GM23338 (cell line): ENCODE measurements around the gene POLA1. TPM values are rescaled to one million over a fixed set of nuclear protein-coding genes. Genes with fewer than 3 reads are reported as not detected.

Source experiments
- ATAC-seq: fragments of 200-7000 bp; cut with Tn5 transposase; 3 replicates; pipeline ENCODE4 v1.9.1; 2020
- DNase-seq: peaks from one replicate; pipeline ENCODE4 v3.0.0-alpha.2; 2015; ENCODE audit warnings: low spot score
- H2AFZ ChIP-seq: fragments of 200-600 bp; sonication (generic); 2 replicates; pipeline ENCODE4 v1.8.0; 2016; ENCODE audit warnings: antibody characterized with exemption, mild to moderate bottlenecking, moderate library complexity
- H3F3A ChIP-seq: fragments of 200-600 bp; sonication (generic); replicated peaks from 2 replicates; pipeline ENCODE4 v1.8.0; 2017; ENCODE audit warnings: antibody characterized with exemption, mixed run types, low read depth
- H3K27ac ChIP-seq: fragments of 200-600 bp; sonication (generic); 2 replicates; pipeline ENCODE4 v1.6.1; 2016; ENCODE audit warnings: low read depth
- H3K27me3 ChIP-seq: fragments of 200-600 bp; sonication (generic); 2 replicates; pipeline ENCODE4 v1.8.0; 2016; ENCODE audit warnings: mild to moderate bottlenecking, mixed run types, moderate library complexity; ENCODE audit not compliant: insufficient read depth
- H3K36me3 ChIP-seq: fragments of 200-600 bp; sonication (generic); 2 replicates; pipeline ENCODE4 v1.8.0; 2016; ENCODE audit warnings: mild to moderate bottlenecking; ENCODE audit not compliant: insufficient read depth
- H3K4me1 ChIP-seq: fragments of 200-600 bp; sonication (generic); 2 replicates; pipeline ENCODE4 v1.8.0; 2016; ENCODE audit warnings: mild to moderate bottlenecking, moderate library complexity; ENCODE audit not compliant: insufficient read depth
- H3K4me2 ChIP-seq: fragments of 200-600 bp; sonication (generic); 2 replicates; pipeline ENCODE4 v1.7.1; 2017; ENCODE audit warnings: mixed run types
- H3K4me3 ChIP-seq: fragments of 200-600 bp; sonication (generic); 2 replicates; pipeline ENCODE4 v1.6.1; 2016; ENCODE audit warnings: mixed run types
- H3K79me2 ChIP-seq: fragments of 200-600 bp; sonication (generic); replicated peaks from 2 replicates; pipeline ENCODE4 v1.8.0; 2017; ENCODE audit warnings: mild to moderate bottlenecking; ENCODE audit not compliant: insufficient read depth
- H3K9me2 ChIP-seq: fragments of 200-600 bp; sonication (generic); 2 replicates; pipeline ENCODE4 v1.8.0; 2017; ENCODE audit not compliant: insufficient read depth
- H4K20me1 ChIP-seq: fragments of 200-600 bp; sonication (generic); replicated peaks from 2 replicates; pipeline ENCODE4 v1.8.0; 2017; ENCODE audit warnings: mild to moderate bottlenecking; ENCODE audit not compliant: insufficient read depth
- H3K27ac Mint-ChIP-seq: 2 replicates; pipeline ENCODE4 v1.8.0; 2020; ENCODE audit warnings: inconsistent platforms, mild to moderate bottlenecking, moderate library complexity, mixed read lengths
- H3K27me3 Mint-ChIP-seq: 3 replicates; pipeline ENCODE4 v1.8.0; 2022; ENCODE audit warnings: low read depth, mild to moderate bottlenecking, moderate library complexity, mixed read lengths, inconsistent platforms; ENCODE audit not compliant: insufficient read depth, poor library complexity
- H3K36me3 Mint-ChIP-seq: 3 replicates; pipeline ENCODE4 v1.8.0; 2021; ENCODE audit warnings: low read depth, mild to moderate bottlenecking, inconsistent platforms, moderate library complexity, mixed read lengths
- H3K4me1 Mint-ChIP-seq: 3 replicates; pipeline ENCODE4 v1.8.0; 2020; ENCODE audit warnings: mild to moderate bottlenecking, inconsistent platforms, mixed read lengths
- H3K4me3 Mint-ChIP-seq: 3 replicates; pipeline ENCODE4 v1.8.0; 2021; ENCODE audit warnings: moderate library complexity, mild to moderate bottlenecking, inconsistent platforms, mixed read lengths
- H3K9me3 Mint-ChIP-seq: 3 replicates; pipeline ENCODE4 v1.8.0; 2020; ENCODE audit warnings: moderate library complexity, mild to moderate bottlenecking, inconsistent platforms, mixed read lengths
- NANOG ChIP-seq: IDR thresholded peaks from 2 replicates; pipeline ENCODE4 v1.6.1; 2016; ENCODE audit warnings: antibody characterized with exemption, borderline replicate concordance
- POLR2AphosphoS5 ChIP-seq: IDR thresholded peaks from 2 replicates; pipeline ENCODE4 v1.6.1; 2016; ENCODE audit warnings: antibody characterized with exemption, low read depth
- ZNF114 ChIP-seq: fragments of 250-450 bp; sonication (Bioruptor Pico); IDR thresholded peaks from 2 replicates; pipeline ENCODE4 v1.5.0; 2020; ENCODE audit warnings: mild to moderate bottlenecking, moderate library complexity
- ZNF331 ChIP-seq: fragments of 250-450 bp; sonication (Bioruptor Pico); IDR thresholded peaks from 2 replicates; pipeline ENCODE4 v1.5.0; 2020; ENCODE audit warnings: low read depth, mild to moderate bottlenecking, moderate library complexity
- ZNF462 ChIP-seq: fragments of 250-450 bp; sonication (Bioruptor Pico); IDR thresholded peaks from 2 replicates; pipeline ENCODE4 v1.5.0; 2020; ENCODE audit warnings: mild to moderate bottlenecking, moderate library complexity
- polyA plus RNA-seq: library from polyadenylated mRNA; unstranded; fragments of >200 nt; fragmentation: Nextera tagmentation; extraction: Ambion mirVana; gene quantifications from 2 replicates; pipeline ENCODE4 v1.2.1, GENCODE V29; 2016
- total RNA-seq: library from RNA; depleted of rRNA; stranded (reverse); fragments of >200 nt; shearing (Covaris generic); gene quantifications from 2 replicates; pipeline ENCODE4 v1.2.3, GENCODE V29; 2014
- TF ChIP-seq, protein P1 (sequence below): IDR thresholded peaks from 2 replicates; pipeline ENCODE4 v1.6.1; 2016; ENCODE audit warnings: antibody characterized with exemption
- TF ChIP-seq, protein P2 (sequence below), 2 experiments: fragments of 200-600 bp in 1 of 2; sonication (generic) in 1 of 2; conservative IDR thresholded peaks; 2 replicates each; pipeline versions ENCODE4 v1.5.1 to v1.6.1; 2016 to 2017; ENCODE audit warnings: antibody characterized with exemption in 2 of 2, low read depth in 2 of 2, mild to moderate bottlenecking in 2 of 2, moderate library complexity in 1 of 2

Gene POLA1
- total and polyA plus RNA-seq, 2 experiments from 2014 or later, result 12.6 to 36.6 TPM

GRCh38 chrX:24945009-24945408 is 251.3 kb downstream of the POLA1 start:
- H4K20me1 ChIP-seq, result no peaks in the 10 kb centered on the region
- H3K4me3 ChIP-seq, result no peak overlapping the region
- H3K4me2 ChIP-seq, result no peak overlapping the region
- H3K4me1 Mint-ChIP-seq, result peaks cover 6% of the 10 kb centered on the region; the same call in 2 of the 3 replicates
- H3K36me3 Mint-ChIP-seq, result no peaks in the 10 kb centered on the region
- DNase-seq, result no peak
- H3K27ac Mint-ChIP-seq, result no peak overlapping the region
- no peaks in the 10 kb centered on the region for H3K27me3 ChIP-seq
- no peaks in the 10 kb centered on the region for H3K4me1 ChIP-seq
- H3K79me2 ChIP-seq, result no peaks in the 10 kb centered on the region
- no peaks in the 10 kb centered on the region for H3K9me2 ChIP-seq
- no peaks in the 10 kb centered on the region for H3K27me3 Mint-ChIP-seq
- ATAC-seq, result no peak
- H3F3A ChIP-seq, result no peaks in the 10 kb centered on the region
- H3K27ac ChIP-seq, result no peak overlapping the region
- no peaks in the 10 kb centered on the region for H3K36me3 ChIP-seq
- H2AFZ ChIP-seq, result no peak overlapping the region
- H3K9me3 Mint-ChIP-seq, result no peaks in the 10 kb centered on the region
- TF ChIP-seq POLR2AphosphoS5 (no peak), ZNF462 (CRISPR knock-in tag) (no peak), NANOG (no peak), ZNF331 (no peak), ZNF114 (CRISPR knock-in tag) (no peak)
- TF ChIP-seq, protein P1, sequence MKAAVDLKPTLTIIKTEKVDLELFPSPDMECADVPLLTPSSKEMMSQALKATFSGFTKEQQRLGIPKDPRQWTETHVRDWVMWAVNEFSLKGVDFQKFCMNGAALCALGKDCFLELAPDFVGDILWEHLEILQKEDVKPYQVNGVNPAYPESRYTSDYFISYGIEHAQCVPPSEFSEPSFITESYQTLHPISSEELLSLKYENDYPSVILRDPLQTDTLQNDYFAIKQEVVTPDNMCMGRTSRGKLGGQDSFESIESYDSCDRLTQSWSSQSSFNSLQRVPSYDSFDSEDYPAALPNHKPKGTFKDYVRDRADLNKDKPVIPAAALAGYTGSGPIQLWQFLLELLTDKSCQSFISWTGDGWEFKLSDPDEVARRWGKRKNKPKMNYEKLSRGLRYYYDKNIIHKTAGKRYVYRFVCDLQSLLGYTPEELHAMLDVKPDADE, result no peak
- TF ChIP-seq, protein P2, sequence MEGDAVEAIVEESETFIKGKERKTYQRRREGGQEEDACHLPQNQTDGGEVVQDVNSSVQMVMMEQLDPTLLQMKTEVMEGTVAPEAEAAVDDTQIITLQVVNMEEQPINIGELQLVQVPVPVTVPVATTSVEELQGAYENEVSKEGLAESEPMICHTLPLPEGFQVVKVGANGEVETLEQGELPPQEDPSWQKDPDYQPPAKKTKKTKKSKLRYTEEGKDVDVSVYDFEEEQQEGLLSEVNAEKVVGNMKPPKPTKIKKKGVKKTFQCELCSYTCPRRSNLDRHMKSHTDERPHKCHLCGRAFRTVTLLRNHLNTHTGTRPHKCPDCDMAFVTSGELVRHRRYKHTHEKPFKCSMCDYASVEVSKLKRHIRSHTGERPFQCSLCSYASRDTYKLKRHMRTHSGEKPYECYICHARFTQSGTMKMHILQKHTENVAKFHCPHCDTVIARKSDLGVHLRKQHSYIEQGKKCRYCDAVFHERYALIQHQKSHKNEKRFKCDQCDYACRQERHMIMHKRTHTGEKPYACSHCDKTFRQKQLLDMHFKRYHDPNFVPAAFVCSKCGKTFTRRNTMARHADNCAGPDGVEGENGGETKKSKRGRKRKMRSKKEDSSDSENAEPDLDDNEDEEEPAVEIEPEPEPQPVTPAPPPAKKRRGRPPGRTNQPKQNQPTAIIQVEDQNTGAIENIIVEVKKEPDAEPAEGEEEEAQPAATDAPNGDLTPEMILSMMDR (conservative IDR thresholded peaks at IDR 0.05; ENCODE audit: low read depth in 2 of 2), result no peak
- no peak overlapping the region for H3K4me3 Mint-ChIP-seq
